Measurements from ENCODE around the gene RAD51B.
"Not testable (repeated sequence)": the region's sequence is repeated elsewhere in the genome, so short reads cannot be mapped to it uniquely, and the experiment has no call there.

Gene RAD51B

GRCh38 chr14:68089146-68089731 lies 269.7 kb downstream of the RAD51B start:
- H3K4me3 ChIP-seq (ENCODE audit: low read depth, low read length): no peak overlapping the region
- TF ChIP-seq, protein P1, sequence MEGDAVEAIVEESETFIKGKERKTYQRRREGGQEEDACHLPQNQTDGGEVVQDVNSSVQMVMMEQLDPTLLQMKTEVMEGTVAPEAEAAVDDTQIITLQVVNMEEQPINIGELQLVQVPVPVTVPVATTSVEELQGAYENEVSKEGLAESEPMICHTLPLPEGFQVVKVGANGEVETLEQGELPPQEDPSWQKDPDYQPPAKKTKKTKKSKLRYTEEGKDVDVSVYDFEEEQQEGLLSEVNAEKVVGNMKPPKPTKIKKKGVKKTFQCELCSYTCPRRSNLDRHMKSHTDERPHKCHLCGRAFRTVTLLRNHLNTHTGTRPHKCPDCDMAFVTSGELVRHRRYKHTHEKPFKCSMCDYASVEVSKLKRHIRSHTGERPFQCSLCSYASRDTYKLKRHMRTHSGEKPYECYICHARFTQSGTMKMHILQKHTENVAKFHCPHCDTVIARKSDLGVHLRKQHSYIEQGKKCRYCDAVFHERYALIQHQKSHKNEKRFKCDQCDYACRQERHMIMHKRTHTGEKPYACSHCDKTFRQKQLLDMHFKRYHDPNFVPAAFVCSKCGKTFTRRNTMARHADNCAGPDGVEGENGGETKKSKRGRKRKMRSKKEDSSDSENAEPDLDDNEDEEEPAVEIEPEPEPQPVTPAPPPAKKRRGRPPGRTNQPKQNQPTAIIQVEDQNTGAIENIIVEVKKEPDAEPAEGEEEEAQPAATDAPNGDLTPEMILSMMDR (IDR thresholded peaks at IDR 0.05; ENCODE audit: low read depth, low read length): no peak

- H3K4me3 ChIP-seq (ENCODE audit: low read depth, low read length): no peak overlapping the region
- TF ChIP-seq, protein P1 (IDR thresholded peaks at IDR 0.05; ENCODE audit: low read depth, low read length): no peak
Measured at GRCh38 chr14:68094158-68094557, 274.6 kb downstream of the RAD51B start.

DNA sequence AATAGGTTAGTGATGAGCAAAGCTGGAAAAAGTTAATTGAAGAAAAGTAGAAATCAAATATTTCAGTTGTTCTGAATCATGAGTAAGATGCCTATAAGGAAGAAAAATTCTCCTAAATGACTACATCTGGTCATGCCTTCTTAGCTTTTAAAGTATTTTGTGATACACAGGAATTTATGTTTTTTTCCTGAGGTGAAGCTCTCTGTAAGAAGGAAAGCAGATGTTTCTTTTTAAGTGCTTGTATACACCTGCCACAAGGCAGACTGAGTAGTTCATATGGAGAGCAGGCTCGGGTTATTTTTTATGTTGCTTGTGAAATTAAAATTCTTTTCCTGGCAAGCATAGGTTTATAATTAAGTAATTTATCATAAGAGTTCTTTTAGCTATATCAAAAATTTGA lies 275.2 kb downstream of the RAD51B start:
- TF ChIP-seq, protein P1 (IDR thresholded peaks at IDR 0.05; ENCODE audit: low read depth, low read length): no peak
- H3K4me3 ChIP-seq (ENCODE audit: low read depth, low read length): no peak overlapping the region

- H3K4me3 ChIP-seq (ENCODE audit: low read depth, low read length): no peak overlapping the region
- TF ChIP-seq, protein P1 (IDR thresholded peaks at IDR 0.05; ENCODE audit: low read depth, low read length): no peak
Measured at GRCh38 chr14:68097727-68098126, 278.1 kb downstream of the RAD51B start.

GRCh38 chr14:68098834-68099233 lies 279.3 kb downstream of the RAD51B start:
- no peak overlapping the region for H3K4me3 ChIP-seq (ENCODE audit: low read depth, low read length)
- TF ChIP-seq, protein P1 (IDR thresholded peaks at IDR 0.05; ENCODE audit: low read depth, low read length): no peak

DNA sequence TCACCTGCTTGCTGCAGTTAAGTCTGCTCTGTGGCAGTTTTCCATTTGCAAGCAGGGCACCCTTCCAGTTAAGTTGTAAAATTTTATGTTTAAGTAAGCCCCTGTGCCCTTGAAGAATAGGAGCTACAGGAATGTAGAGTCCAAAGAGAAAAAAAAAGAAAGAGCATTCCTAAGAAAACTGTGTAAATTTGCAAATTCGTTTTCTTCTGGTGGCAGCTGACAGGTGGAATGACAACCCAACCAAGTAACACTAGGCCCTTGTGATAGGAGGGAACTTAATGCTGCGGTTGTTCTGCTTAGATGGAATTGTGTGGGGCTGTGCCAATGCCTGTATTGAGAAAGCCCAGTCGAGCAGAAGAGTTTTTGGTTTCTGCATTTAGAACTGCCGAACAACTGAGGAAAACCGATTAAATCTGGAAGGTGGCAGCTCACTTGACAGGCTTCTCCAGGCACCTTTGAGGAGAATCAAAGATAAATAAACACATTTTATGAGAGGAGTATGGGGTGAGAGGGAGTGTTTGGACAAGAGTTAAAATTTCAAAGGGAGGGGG lies 280.0 kb downstream of the RAD51B start:
- no peak overlapping the region for H3K4me3 ChIP-seq (ENCODE audit: low read depth, low read length)
- TF ChIP-seq, protein P1 (IDR thresholded peaks at IDR 0.05; ENCODE audit: low read depth, low read length): no peak

DNA sequence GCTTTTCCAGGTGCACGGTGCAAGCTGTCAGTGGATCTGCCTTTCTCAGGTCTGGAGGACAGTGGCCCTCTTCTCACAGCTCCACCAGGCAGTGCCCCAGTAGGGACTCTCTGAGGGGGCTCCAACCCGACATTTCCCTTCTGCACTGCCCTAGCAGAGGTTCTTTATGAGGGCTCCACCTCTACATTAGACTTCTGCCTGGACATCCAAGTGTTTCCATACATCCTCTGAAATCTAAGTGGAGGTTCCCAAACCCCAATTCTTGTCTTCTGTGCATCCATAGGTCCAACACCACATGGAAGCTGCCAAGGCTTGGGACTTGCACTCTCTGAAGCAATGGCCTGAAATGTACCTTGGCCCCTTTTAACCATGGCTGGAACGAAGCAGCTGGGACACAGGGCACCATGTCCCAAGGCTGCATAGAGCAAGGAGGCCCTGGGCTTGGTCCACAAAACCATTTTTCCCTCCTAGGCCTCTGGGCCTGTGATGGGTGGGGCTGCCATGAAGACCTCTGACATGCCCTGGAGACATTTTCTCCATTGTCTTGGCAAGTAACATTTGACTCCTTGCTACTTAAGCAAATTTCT lies 282.2 kb downstream of the RAD51B start:
- not testable (repeated sequence) for H3K4me3 ChIP-seq (ENCODE audit: low read depth, low read length)
